NCI-H69 (cell line): ENCODE results near the gene KIF9.
A peak's percentile ranks its signal among the peaks of the same experiment; 100 is the strongest.
"Not testable (repeated sequence)": the region's sequence is repeated elsewhere in the genome, so short reads cannot be mapped to it uniquely, and the experiment has no call there.

Experiments
- DNase-seq: peaks from one replicate; lab custom pipeline; 2025; lab: John Stamatoyannopoulos, UW

KIF9 gene

DNA sequence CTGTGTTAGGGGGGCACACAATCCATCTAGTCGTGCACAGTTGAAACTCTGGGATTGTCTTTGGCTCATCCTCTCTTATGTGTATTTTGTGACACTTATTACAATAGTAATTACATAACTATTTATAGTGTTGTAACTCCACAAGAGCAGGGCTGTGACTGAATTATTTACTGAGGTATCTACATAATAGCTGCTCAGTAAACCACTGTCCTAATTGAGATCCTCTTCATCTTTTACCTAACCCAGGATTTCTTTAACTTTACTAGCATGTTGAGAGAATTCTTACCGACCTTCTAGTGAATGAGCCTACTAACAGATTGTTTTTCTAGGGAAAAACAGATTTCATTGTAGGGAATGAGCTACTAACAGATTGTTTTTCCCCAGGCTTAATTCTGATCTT is 11.2 kb upstream of the KIF9 start:
- DNase-seq, result no peak

GRCh38 chr3:47291754-47292420 is 9.3 kb upstream of the KIF9 start:
- DNase-seq, result not testable (repeated sequence)

GRCh38 chr3:47291158-47291753 is 8.7 kb upstream of the KIF9 start:
- DNase-seq, result no peak

DNA sequence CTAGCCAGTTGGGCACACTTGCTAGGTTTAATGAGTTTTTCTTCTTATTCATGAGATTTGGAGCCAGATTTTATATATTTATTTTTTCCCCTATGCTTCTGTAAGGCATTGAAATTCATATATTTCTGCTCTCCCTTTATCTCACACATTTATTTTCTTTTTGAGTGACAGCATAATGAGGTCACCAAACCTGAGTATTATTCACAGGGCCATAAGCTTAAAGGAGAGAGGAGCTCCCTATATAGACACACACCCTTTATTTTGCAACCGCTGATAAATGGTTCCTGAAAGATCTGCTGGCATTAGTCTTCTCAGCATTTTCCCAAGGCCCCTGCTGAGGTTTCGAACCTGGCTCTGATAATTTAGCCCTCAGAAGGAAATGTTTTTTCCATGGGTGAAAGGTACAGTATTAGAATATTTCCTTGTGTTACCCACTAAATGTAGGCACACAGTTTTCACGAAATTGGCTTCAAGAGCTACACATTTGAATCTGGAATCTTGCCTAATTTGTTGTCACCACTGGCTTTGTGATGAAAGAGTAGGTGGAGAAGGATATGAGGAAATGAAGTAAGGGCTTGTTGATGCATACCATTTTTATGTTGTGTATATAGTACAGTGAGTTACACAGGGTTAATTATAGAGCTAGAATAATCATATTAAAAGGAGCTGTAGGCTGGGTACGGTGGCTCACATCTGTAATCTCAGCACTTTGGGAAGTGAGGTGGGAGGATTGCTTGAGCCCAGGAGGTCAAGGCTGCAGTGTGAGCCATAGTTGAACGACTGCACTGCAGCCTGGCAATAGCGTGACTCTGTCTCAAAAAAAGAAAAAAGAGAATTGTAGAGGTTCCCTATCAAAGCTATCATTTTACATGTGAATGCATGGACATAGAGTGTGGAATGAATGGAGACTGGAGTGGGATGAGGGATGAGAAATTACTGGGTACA is 6.6 kb upstream of the KIF9 start:
- DNase-seq, result peak; percentile 2

DNA sequence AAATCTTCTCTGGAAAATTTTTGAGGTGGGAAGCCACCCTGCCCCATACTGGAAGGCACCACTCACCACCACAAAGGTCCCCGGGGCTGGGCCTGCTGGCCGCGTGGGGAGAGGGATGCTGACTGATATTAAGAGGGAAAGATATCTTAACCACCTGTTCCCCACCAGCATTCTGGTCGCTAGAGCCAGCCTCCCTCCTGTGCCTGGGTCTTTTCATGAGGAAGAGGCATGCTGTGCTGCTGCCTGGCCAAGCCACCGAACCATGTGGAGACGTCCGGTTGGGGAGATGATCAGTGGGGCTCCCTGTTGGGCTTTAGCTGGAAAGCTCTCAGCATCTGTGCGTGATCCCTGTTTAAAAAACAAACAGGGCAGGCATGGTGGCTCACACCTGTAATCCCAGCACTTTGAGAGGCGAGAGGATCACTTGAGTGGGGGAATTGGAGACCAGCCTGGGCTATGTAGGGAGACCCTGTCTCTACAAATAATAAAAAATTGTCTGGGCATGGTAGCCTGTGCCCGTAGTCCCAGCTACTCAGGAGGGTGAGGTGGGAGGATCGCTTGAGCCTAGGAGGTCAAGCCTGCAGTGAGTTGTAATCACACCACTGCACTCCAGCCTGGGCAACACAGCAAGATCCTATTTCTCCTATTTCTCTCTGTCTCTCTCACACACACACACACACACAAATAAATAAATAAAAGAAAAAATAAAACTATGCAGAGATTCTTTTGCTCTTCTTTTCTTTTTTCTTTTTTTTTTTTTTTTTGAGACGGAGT is 1.2 kb upstream of the KIF9 start:
- peak; percentile 66 for DNase-seq

DNA sequence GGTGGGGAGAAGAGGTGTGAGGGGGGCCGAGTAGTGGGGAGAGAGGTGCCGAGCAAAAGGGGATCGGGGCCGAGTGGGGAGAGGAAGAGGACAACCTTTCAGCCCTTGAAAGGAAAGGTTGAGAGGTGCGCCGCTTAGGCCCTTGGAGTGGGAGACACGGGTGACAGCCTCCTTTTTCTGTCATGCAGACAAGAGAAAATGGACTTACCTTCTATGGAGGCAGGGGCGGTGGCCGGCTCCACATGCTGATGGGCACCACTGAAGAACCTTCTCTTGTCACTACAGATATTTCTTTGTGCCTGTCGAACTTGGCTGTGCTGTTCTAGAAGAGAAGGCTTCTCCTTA is 566 bp upstream of the KIF9 start:
- no peak for DNase-seq

DNA sequence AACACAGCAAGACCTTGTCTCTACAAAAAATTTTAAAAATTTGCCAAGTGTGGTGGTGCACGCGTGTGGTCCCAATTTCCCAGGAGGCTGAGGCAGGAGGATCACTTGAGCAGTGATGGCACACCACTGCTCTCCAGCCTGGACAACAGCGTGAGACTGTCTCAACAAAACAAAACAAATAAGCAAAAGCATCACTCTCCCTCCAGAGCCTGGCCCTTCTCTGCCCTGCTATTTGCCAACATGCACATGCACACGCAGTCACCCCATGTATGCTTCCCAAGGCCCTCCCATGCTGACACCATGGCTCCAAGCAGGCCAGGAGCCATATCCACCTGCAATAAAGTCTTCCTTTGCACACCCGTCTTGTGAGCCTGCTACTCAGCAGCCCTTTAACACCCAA is 2.1 kb downstream of the KIF9 start:
- DNase-seq, result no peak

DNA sequence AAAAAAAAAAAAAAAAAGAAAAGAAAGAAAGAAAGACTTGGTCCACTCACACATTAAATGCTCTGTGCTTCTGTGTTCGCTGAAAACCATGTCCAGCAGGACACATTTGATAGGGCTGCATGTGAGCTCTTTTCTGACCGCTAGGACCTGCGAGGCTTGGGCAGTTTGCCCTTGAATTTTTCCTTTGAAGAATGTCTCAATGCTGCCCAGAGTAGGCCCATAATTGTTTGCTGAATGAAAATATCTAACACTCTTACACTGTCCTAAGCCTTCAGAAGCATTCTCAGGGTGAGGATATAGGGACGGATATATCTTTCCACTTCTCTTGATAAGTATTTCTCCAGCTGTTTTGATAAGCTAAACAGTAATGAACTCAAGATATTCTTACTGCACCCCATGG is 6.0 kb downstream of the KIF9 start:
- DNase-seq, result no peak

DNA sequence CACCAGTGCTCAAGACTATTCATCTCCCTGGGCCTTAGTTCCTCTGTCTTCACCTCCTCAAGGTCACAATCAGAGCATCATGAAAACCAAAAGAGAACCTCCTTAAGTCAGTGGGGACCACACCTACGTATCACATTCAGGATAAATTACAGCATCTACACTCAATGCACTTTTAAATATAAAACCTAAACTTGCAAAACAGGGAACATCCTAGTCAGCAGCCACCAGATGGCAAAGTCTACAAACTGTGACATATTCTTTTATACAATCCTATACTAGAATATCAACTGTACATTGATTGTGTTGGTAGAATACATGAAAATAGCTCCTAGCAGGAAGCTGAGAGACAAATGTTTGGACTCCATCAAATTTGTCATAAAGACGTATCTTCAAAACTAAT is 7.9 kb downstream of the KIF9 start:
- no peak for DNase-seq

GRCh38 chr3:47273564-47273963 is 9.0 kb downstream of the KIF9 start:
- no peak for DNase-seq

- no peak for DNase-seq
Observed at GRCh38 chr3:47270526-47270925, 12.1 kb downstream of the KIF9 start.

- DNase-seq, result no peak
Observed at GRCh38 chr3:47267490-47267824, 15.1 kb downstream of the KIF9 start.

GRCh38 chr3:47266709-47267489 is 15.7 kb downstream of the KIF9 start:
- peak; percentile 48 for DNase-seq

- DNase-seq, result no peak
Observed at GRCh38 chr3:47265725-47266428, 16.7 kb downstream of the KIF9 start.

GRCh38 chr3:47265008-47265407 is 17.6 kb downstream of the KIF9 start:
- DNase-seq, result no peak

DNA sequence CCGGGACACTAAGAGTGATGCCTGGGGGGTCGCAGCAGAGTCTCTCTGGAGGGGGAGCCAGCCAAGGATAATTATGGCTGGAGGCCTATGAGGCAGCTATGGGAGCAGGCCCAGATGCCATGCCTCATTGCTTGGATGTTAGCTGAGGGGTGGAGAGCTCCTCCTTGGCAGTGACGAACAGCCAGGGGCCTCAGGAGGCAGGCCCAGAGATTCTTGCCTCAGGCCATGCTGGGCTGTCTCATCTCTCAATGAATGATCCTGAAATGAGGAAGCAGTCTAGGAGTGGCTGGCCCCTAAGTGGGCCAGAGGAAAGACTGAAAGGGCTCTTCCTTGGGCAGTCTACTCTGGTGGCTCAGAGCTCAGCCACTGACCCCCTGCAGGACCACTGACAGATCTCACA is 21.3 kb downstream of the KIF9 start:
- peak; percentile 7 for DNase-seq

DNA sequence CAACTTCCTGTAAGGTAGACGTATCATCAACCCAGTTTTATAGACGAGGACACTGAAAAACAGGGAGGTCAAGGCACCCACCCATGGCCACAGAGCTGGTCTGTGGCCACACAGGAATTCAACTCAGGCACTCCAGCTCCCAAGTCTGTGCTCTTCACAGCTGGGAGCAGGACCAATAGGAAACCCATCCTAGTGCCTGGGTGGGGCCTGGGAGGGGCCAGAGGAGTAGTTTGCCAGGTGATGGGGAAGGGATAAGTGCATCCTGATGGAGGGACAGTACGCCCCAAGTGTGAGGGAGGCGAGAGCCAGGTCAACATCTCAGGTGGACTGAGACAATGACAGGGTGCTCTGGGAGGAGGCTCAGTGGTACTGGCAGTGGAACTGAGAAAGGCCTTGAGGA is 22.0 kb downstream of the KIF9 start:
- DNase-seq, result no peak

DNA sequence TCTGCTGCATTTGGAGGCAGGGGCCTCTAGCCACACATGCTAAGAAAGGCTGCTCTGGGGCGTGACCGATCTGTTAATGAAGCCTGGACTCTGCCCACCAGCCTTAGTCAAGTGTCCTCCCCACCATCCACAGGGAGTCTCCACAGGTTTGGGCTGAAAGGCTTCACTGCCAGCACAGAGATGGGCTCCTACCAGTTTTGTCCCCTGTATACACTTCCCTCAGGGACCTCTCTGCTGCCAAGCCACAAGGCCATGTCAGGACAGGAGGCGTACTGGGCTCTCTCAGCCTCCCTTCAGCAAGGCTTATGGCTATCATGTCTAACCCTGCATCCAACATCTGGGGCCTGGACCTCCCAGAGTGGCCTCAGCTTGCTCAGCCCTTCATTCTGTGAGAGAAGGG is 23.5 kb downstream of the KIF9 start:
- no peak for DNase-seq

- DNase-seq, result not testable (repeated sequence)
Observed at GRCh38 chr3:47256331-47256730, 26.3 kb downstream of the KIF9 start.

DNA sequence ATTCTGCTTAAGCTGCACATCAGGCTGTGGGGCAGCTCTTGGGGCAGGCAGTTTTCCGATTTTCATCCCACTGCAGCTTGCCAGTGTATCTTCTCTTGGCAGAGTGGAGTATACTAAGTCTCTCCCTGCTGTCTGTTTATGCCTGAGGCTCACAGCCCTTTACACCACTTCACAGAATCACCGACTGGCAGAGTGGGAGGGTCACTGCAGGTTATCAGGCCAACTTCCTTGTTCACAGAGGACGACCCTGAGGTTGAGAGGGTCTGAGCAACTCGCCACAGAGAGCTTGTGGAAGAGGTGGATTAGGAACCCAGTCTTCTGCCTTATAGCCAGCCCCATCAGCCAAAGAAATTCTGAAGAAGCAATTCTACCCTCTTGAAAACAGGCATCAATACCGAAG is 30.9 kb downstream of the KIF9 start:
- no peak for DNase-seq

DNA sequence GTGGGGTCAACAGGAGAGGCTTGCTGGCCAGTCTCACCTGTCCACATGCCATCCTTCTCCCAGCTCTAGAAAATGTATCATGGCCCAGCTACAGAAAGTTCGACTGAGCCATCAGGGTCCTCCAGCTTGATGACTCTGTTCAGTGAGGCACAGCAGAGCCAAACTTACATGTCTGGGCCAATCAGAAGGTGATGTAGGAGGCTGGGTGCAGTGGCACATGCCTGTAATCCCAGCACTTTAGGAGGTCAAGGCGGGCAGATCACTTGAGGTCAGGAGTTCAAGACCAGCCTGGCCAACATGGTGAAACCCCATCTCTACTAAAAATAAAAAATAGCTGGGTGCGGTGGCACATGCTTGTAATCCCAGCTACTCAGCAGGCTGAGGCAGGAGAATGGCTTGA is 31.5 kb downstream of the KIF9 start:
- not testable (repeated sequence) for DNase-seq
